A673 (cell line): ENCODE measurements around the gene SPP2. TPM values are rescaled to one million over a fixed set of nuclear protein-coding genes. Genes with fewer than 3 reads are reported as not detected.

Source experiments
- BruUV-seq: library from RNA; stranded (reverse); fragments of 400-500 nt; replicated peaks from 2 replicates; lab custom pipeline; 2021; lab: Mats Ljungman, UMichigan
- CTCF ChIA-PET: fragments of 300-600 bp; sonication (Branson Sonifier 250); formaldehyde crosslinking; loops from one replicate; lab custom pipeline; 2022; ENCODE audit warnings: antibody characterized with exemption; lab: Charles Lee
- POLR2A ChIA-PET: fragments of 300-600 bp; sonication (Branson Sonifier 250); formaldehyde crosslinking; loops from one replicate; lab custom pipeline; 2022; ENCODE audit warnings: antibody characterized with exemption; ENCODE audit not compliant: low non-redundant PET; lab: Charles Lee
- DNase-seq: peaks from one replicate; pipeline ENCODE4 v3.0.0-alpha.2; 2015; ENCODE audit warnings: low spot score
- H3K27ac ChIP-seq: fragments of 200-600 bp; sonication (generic); 2 replicates; pipeline ENCODE4 v1.5.1; 2016; ENCODE audit warnings: mixed run types, low read depth, mild to moderate bottlenecking, mixed read lengths, antibody characterized with exemption, low read length; ENCODE audit not compliant: poor library complexity, severe bottlenecking
- H3K27me3 ChIP-seq: fragments of 200-600 bp; sonication (generic); replicated peaks from 2 replicates; pipeline ENCODE4 v1.6.1; 2017; ENCODE audit warnings: mixed run types, low read depth, mild to moderate bottlenecking, mixed read lengths, antibody characterized with exemption, low read length; ENCODE audit not compliant: insufficient read depth, poor library complexity
- H3K36me3 ChIP-seq: fragments of 200-600 bp; sonication (generic); 2 replicates; pipeline ENCODE4 v1.6.1; 2016; ENCODE audit warnings: mixed run types, mild to moderate bottlenecking, mixed read lengths, antibody characterized with exemption, low read length; ENCODE audit not compliant: insufficient read depth, poor library complexity, severe bottlenecking
- H3K4me1 ChIP-seq: fragments of 200-600 bp; sonication (generic); 2 replicates; pipeline ENCODE4 v1.6.1; 2017; ENCODE audit warnings: mixed run types, mild to moderate bottlenecking, mixed read lengths, antibody characterized with exemption, low read length; ENCODE audit not compliant: insufficient read depth, poor library complexity, severe bottlenecking
- H3K4me3 ChIP-seq: fragments of 200-600 bp; sonication (generic); 2 replicates; pipeline ENCODE4 v1.5.1; 2016; ENCODE audit warnings: low read depth, mixed run types, mild to moderate bottlenecking, mixed read lengths, low read length; ENCODE audit not compliant: poor library complexity, severe bottlenecking
- H3K9me3 ChIP-seq: fragments of 200-600 bp; sonication (generic); 2 replicates; pipeline ENCODE4 v1.6.1; 2016; ENCODE audit warnings: mixed run types, low read depth, mild to moderate bottlenecking, mixed read lengths, antibody characterized with exemption, low read length; ENCODE audit not compliant: poor library complexity, severe bottlenecking
- EZH2 ChIP-seq: fragments of 200-600 bp; sonication (generic); IDR thresholded peaks from 2 replicates; pipeline ENCODE4 v1.6.1; 2017; ENCODE audit warnings: borderline replicate concordance, low read depth, mild to moderate bottlenecking, mixed read lengths, antibody characterized with exemption, low read length; ENCODE audit not compliant: poor library complexity, severe bottlenecking
- intact Hi-C: fragments of 100-400 bp; cut with micrococcal nuclease; formaldehyde crosslinking; loops from one replicate; pipeline ENCODE4 v1.10.0; 2022; ENCODE audit not compliant: unreplicated experiment
- total RNA-seq: library from RNA; stranded (reverse); gene quantifications from 2 replicates; pipeline ENCODE4 v1.2.3, GENCODE V29; 2021
- TF ChIP-seq, protein P1 (sequence below): fragments of 300-800, 200-600 bp; sonication (generic); conservative IDR thresholded peaks from 2 replicates; pipeline ENCODE4 v1.5.1; 2017; ENCODE audit warnings: low read depth, mild to moderate bottlenecking, antibody characterized with exemption, low read length, moderate library complexity, mixed read lengths

Gene SPP2
- total RNA-seq, 1 experiment from 2014 or later, result not detected

DNA sequence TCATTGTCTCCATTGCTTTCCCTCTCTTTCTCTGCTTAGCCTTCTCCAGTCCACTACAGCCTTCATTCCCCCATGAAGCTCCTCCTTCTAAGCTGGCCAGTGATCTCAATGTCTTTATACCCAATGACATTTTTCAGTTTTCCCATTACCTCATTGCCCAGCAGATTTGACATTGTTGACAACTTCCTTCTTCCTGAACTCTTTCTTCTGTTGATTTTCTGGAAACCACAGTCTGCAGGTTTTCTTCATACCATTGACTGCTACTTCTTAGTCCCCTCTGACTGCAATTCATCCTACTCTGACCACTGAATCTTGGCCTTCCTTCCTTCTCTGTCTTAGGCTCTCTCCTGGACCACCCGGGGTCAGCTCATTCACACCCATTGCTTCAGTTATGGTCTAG, 22.9 kb upstream of the SPP2 start:
- Histone ChIP-seq H3K36me3 (no peaks in the 10 kb centered on the region), H3K9me3 (no peaks in the 10 kb centered on the region), H3K27me3 (peaks cover 24% of the 10 kb centered on the region), H3K27ac (no peak overlapping the region), H3K4me1 (peaks cover 8% of the 10 kb centered on the region), H3K4me3 (no peak overlapping the region)
- TF ChIP-seq, protein P1, sequence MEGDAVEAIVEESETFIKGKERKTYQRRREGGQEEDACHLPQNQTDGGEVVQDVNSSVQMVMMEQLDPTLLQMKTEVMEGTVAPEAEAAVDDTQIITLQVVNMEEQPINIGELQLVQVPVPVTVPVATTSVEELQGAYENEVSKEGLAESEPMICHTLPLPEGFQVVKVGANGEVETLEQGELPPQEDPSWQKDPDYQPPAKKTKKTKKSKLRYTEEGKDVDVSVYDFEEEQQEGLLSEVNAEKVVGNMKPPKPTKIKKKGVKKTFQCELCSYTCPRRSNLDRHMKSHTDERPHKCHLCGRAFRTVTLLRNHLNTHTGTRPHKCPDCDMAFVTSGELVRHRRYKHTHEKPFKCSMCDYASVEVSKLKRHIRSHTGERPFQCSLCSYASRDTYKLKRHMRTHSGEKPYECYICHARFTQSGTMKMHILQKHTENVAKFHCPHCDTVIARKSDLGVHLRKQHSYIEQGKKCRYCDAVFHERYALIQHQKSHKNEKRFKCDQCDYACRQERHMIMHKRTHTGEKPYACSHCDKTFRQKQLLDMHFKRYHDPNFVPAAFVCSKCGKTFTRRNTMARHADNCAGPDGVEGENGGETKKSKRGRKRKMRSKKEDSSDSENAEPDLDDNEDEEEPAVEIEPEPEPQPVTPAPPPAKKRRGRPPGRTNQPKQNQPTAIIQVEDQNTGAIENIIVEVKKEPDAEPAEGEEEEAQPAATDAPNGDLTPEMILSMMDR, result no peak
- TF ChIP-seq EZH2, result no peak
- CTCF ChIA-PET, result no interaction called here
- intact Hi-C loops, result no loop called here
- BruUV-seq, result no TSS peak
- no peak for DNase-seq
- POLR2A ChIA-PET, result no interaction called here

DNA sequence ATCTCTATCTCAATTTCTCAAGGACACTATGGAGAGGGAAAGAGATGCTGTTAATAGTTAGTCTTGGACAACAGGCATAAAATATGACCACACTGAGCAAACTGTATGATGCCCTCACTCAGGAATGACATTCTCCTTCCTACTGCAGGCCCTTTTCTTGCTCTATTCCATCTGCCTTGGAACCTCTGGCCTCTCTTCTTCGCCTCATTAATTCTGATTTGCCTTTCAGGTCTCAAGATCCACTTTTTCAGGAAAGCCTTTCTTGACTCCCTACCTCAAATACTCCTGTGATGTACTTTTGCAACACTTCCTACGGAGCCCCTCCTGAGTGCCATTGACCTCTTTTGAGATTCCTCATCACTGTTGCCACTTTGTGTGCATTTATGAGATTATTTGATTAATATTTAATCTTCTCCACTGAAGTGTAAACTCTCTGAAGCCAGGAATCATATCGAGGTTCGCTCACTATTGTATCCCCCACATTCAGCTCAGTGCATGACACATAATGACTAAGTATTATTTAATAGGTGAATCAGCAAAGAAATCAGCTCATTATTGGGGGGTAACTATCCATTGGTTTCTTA, 21.3 kb upstream of the SPP2 start:
- no peak overlapping the region for H3K4me3 ChIP-seq
- H3K9me3 ChIP-seq, result no peaks in the 10 kb centered on the region
- no peak overlapping the region for H3K27ac ChIP-seq
- CTCF ChIA-PET, result no interaction called here
- POLR2A ChIA-PET, result no interaction called here
- intact Hi-C loops, result no loop called here
- TF ChIP-seq, protein P1, result no peak
- TF ChIP-seq EZH2, result no peak
- H3K4me1 ChIP-seq, result peaks cover 8% of the 10 kb centered on the region
- BruUV-seq, result no TSS peak
- H3K27me3 ChIP-seq, result peaks cover 31% of the 10 kb centered on the region
- DNase-seq, result no peak
- H3K36me3 ChIP-seq, result no peaks in the 10 kb centered on the region

DNA sequence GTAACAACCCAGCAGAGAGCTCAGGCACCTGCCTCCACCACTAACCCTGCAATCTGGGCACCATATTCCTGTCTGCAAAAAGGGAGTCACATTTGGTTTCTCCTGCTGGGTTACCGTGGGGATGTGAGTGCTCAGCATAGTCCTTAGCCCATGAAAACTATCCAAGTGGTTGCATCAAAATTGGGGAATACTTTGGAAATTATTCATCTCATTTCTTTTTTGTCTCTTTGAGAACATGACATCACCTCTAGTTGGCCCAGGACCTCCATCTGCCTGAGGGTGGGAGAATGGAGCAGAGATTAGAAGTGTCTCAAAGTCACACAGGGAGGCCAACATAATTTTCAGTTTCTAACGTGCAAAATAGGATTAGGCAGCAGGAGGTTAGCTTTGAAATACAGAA, 19.3 kb upstream of the SPP2 start:
- H3K27ac ChIP-seq, result no peak overlapping the region
- ChIA-PET POLR2A (no interaction called here), CTCF (no interaction called here)
- no peak overlapping the region for H3K4me3 ChIP-seq
- peaks cover 8% of the 10 kb centered on the region for H3K4me1 ChIP-seq
- TF ChIP-seq, protein P1, result no peak
- no peak for TF ChIP-seq EZH2
- no peak for DNase-seq
- H3K27me3 ChIP-seq, result peaks cover 31% of the 10 kb centered on the region
- no peaks in the 10 kb centered on the region for H3K9me3 ChIP-seq
- H3K36me3 ChIP-seq, result no peaks in the 10 kb centered on the region
- intact Hi-C loops, result no loop called here
- BruUV-seq, result no TSS peak
